Mesendoderm (in vitro differentiated cells): Measurements from ENCODE around the gene IER5L.

Source experiments
- DNase-seq: peaks from one replicate; pipeline ENCODE4 v3.0.0; 2013
- H2AK5ac ChIP-seq: 2 replicates; pipeline ENCODE4 v1.6.1; 2013; ENCODE audit warnings: low read length, inconsistent platforms
- H2BK120ac ChIP-seq: 2 replicates; pipeline ENCODE4 v1.6.1; 2013; ENCODE audit warnings: low read depth, mild to moderate bottlenecking, low read length, moderate library complexity, mixed read lengths
- H2BK15ac ChIP-seq: replicated peaks from 2 replicates; pipeline ENCODE4 v1.6.1; 2013; ENCODE audit warnings: low read depth, mild to moderate bottlenecking, moderate library complexity
- H2BK5ac ChIP-seq: 2 replicates; pipeline ENCODE4 v1.6.1; 2013; ENCODE audit warnings: low read length, inconsistent platforms
- H3K18ac ChIP-seq: 2 replicates; pipeline ENCODE4 v1.6.1; 2013; ENCODE audit warnings: mild to moderate bottlenecking, low read length, mixed read lengths
- H3K23ac ChIP-seq: one replicate; pipeline ENCODE4 v1.6.1; 2013; ENCODE audit warnings: low read length
- H3K27ac ChIP-seq: 2 replicates; pipeline ENCODE4 v1.5.1; 2013; ENCODE audit warnings: low read depth, mild to moderate bottlenecking, inconsistent platforms, low read length, moderate library complexity
- H3K27me3 ChIP-seq: 2 replicates; pipeline ENCODE4 v1.6.1; 2013; ENCODE audit warnings: low read length, control low read depth, mild to moderate bottlenecking, inconsistent platforms; ENCODE audit not compliant: insufficient read depth, poor library complexity
- H3K36me3 ChIP-seq: 2 replicates; pipeline ENCODE4 v1.6.1; 2013; ENCODE audit warnings: low read length, inconsistent platforms; ENCODE audit not compliant: control insufficient read depth, insufficient read depth
- H3K4ac ChIP-seq: one replicate; pipeline ENCODE4 v1.6.1; 2013; ENCODE audit warnings: low read depth, mild to moderate bottlenecking, low read length, moderate library complexity
- H3K4me1 ChIP-seq: 2 replicates; pipeline ENCODE4 v1.6.1; 2013; ENCODE audit warnings: low read depth, low read length, inconsistent platforms; ENCODE audit not compliant: control insufficient read depth
- H3K4me2 ChIP-seq: 2 replicates; pipeline ENCODE4 v1.6.1; 2013; ENCODE audit warnings: low read length
- H3K4me3 ChIP-seq: 2 replicates; pipeline ENCODE4 v1.5.1; 2013; ENCODE audit warnings: mild to moderate bottlenecking, low read length
- H3K56ac ChIP-seq: one replicate; pipeline ENCODE4 v1.6.1; 2013; ENCODE audit warnings: low read length
- H3K79me1 ChIP-seq: 2 replicates; pipeline ENCODE4 v1.6.1; 2013; ENCODE audit warnings: low read length, inconsistent platforms
- H3K79me2 ChIP-seq: 2 replicates; pipeline ENCODE4 v1.6.1; 2013; ENCODE audit warnings: mild to moderate bottlenecking, low read length; ENCODE audit not compliant: control insufficient read depth, insufficient read depth
- H3K9ac ChIP-seq: 2 replicates; pipeline ENCODE4 v1.6.1; 2013; ENCODE audit warnings: low read length, inconsistent platforms
- H4K5ac ChIP-seq: one replicate; pipeline ENCODE4 v1.6.1; 2013; ENCODE audit warnings: low read length
- H4K8ac ChIP-seq: one replicate; pipeline ENCODE4 v1.6.1; 2013; ENCODE audit warnings: low read depth, mild to moderate bottlenecking, control low read depth, low read length, moderate library complexity
- WGBS: extraction: QIAGEN DNeasy Blood & Tissue Kit; methylation state at CpG from one replicate; pipeline ENCODE4 v1.1.7; 2013; ENCODE audit warnings: low lambda C conversion rate, missing lambda C conversion rate; ENCODE audit not compliant: insufficient coverage; ENCODE audit errors: extremely low coverage; 5-methylcytosine and 5-hydroxymethylcytosine counted together

The IER5L gene

GRCh38 chr9:129170229-129170628 lies 7.8 kb downstream of the IER5L start:
- DNase-seq = no peak
- H3K56ac ChIP-seq = no peak overlapping the region
- no peaks in the 10 kb centered on the region for H3K27me3 ChIP-seq
- H3K18ac ChIP-seq = no peak overlapping the region
- no peak overlapping the region for H2BK120ac ChIP-seq
- H3K4me1 ChIP-seq = peaks cover 7% of the 10 kb centered on the region
- no peak overlapping the region for H3K4me3 ChIP-seq
- no peak overlapping the region for H2BK15ac ChIP-seq
- no peak overlapping the region for H4K5ac ChIP-seq
- no peaks in the 10 kb centered on the region for H3K79me1 ChIP-seq
- H4K8ac ChIP-seq = no peak overlapping the region
- H3K27ac ChIP-seq = no peak overlapping the region
- no peak overlapping the region for H3K23ac ChIP-seq
- H3K4me2 ChIP-seq = no peak overlapping the region
- no peak overlapping the region for H3K9ac ChIP-seq
- H2BK5ac ChIP-seq = no peak overlapping the region
- no peak overlapping the region for H2AK5ac ChIP-seq
- H3K4ac ChIP-seq = no peak overlapping the region
- no peaks in the 10 kb centered on the region for H3K36me3 ChIP-seq
- WGBS = no CpG with 5 or more reads among the region's 6 CpGs
- no peaks in the 10 kb centered on the region for H3K79me2 ChIP-seq

GRCh38 chr9:129166623-129167557 lies 11.2 kb downstream of the IER5L start:
- no peak overlapping the region for H2BK120ac ChIP-seq
- H3K4ac ChIP-seq = no peak overlapping the region
- H3K27ac ChIP-seq = peak overlapping the region; percentile 19
- no peak overlapping the region for H2BK5ac ChIP-seq
- H3K4me2 ChIP-seq = peak overlapping the region; percentile 27
- peak overlapping the region; percentile 56 for H3K9ac ChIP-seq
- H3K79me2 ChIP-seq = no peaks in the 10 kb centered on the region
- H3K36me3 ChIP-seq = no peaks in the 10 kb centered on the region
- no peak overlapping the region for H2AK5ac ChIP-seq
- H2BK15ac ChIP-seq = no peak overlapping the region
- peaks cover 7% of the 10 kb centered on the region for H3K4me1 ChIP-seq
- H3K4me3 ChIP-seq = no peak overlapping the region
- H3K23ac ChIP-seq = no peak overlapping the region
- no peaks in the 10 kb centered on the region for H3K27me3 ChIP-seq
- WGBS = no CpG with 5 or more reads among the region's 18 CpGs
- H4K5ac ChIP-seq = no peak overlapping the region
- DNase-seq = peak; percentile 86
- no peaks in the 10 kb centered on the region for H3K79me1 ChIP-seq
- no peak overlapping the region for H3K18ac ChIP-seq
- H3K56ac ChIP-seq = peak overlapping the region; percentile 78
- no peak overlapping the region for H4K8ac ChIP-seq

DNA sequence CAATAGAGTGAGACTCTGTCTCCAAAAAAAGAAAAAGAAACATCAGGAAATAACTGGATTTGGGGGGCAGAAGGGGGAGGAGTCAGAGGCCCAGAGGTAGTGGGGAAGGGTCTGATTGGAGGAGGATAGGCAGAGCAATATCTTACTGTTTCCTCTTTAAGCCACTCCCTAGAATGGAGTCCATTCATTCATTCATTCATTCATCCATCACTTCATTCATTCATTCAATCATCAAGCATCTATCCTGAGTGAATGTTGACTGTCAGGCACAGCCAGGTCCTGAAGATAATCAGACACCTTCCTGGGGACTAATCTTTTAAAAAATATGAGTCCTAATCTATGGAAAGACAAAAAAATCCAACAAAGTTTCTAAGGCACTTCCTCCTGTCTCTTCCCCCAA lies 12.9 kb downstream of the IER5L start:
- Histone ChIP-seq H3K27ac (no peak overlapping the region), H3K56ac (no peak overlapping the region), H3K4me3 (no peak overlapping the region), H3K36me3 (no peaks in the 10 kb centered on the region), H2BK15ac (no peak overlapping the region), H3K79me1 (no peaks in the 10 kb centered on the region), H3K4me1 (peaks cover 7% of the 10 kb centered on the region), H4K8ac (no peak overlapping the region), H2BK5ac (no peak overlapping the region), H3K9ac (no peak overlapping the region), H3K79me2 (no peaks in the 10 kb centered on the region), H3K18ac (no peak overlapping the region), H2AK5ac (no peak overlapping the region), H3K4me2 (no peak overlapping the region), H4K5ac (no peak overlapping the region), H3K27me3 (no peaks in the 10 kb centered on the region), H3K4ac (no peak overlapping the region), H3K23ac (no peak overlapping the region), H2BK120ac (no peak overlapping the region)
- DNase-seq = no peak

- Histone ChIP-seq H2BK15ac (no peak overlapping the region), H3K18ac (no peak overlapping the region), H4K5ac (no peak overlapping the region), H4K8ac (no peak overlapping the region), H3K56ac (no peak overlapping the region), H2BK5ac (no peak overlapping the region), H3K23ac (no peak overlapping the region), H3K4me1 (peaks cover 7% of the 10 kb centered on the region), H3K4ac (no peak overlapping the region), H3K27ac (no peak overlapping the region), H2AK5ac (no peak overlapping the region), H3K4me2 (no peak overlapping the region), H3K79me1 (no peaks in the 10 kb centered on the region), H3K9ac (no peak overlapping the region), H3K79me2 (no peaks in the 10 kb centered on the region), H3K27me3 (no peaks in the 10 kb centered on the region), H3K4me3 (no peak overlapping the region), H3K36me3 (no peaks in the 10 kb centered on the region), H2BK120ac (no peak overlapping the region)
- WGBS = no CpG with 5 or more reads among the region's 9 CpGs
- no peak for DNase-seq
These were observed 13.7 kb downstream of the IER5L start for GRCh38 chr9:129164246-129164930.

- Histone ChIP-seq H2BK5ac (no peak overlapping the region), H4K8ac (no peak overlapping the region), H3K56ac (no peak overlapping the region), H3K4ac (no peak overlapping the region), H3K9ac (no peak overlapping the region), H3K23ac (no peak overlapping the region), H2BK15ac (no peak overlapping the region), H2AK5ac (no peak overlapping the region), H3K4me1 (peaks cover 7% of the 10 kb centered on the region), H2BK120ac (no peak overlapping the region), H3K36me3 (no peaks in the 10 kb centered on the region), H3K27ac (no peak overlapping the region), H3K79me1 (no peaks in the 10 kb centered on the region), H3K79me2 (no peaks in the 10 kb centered on the region), H3K4me3 (no peak overlapping the region), H4K5ac (no peak overlapping the region), H3K18ac (no peak overlapping the region), H3K4me2 (no peak overlapping the region), H3K27me3 (no peaks in the 10 kb centered on the region)
- DNase-seq = no peak
- no CpG with 5 or more reads among the region's 10 CpGs for WGBS
These were observed 14.3 kb downstream of the IER5L start for GRCh38 chr9:129163753-129164152.
